Ishikawa (cell line): ENCODE measurements around the gene RIPK4.
A peak's percentile ranks its signal among the peaks of the same experiment; 100 is the strongest.

ENCODE experiments used
- CEBPB ChIP-seq: IDR thresholded peaks from 2 replicates; pipeline ENCODE4 v1.6.1; 2012
- CREB1 ChIP-seq: IDR thresholded peaks from 2 replicates; pipeline ENCODE4 v1.6.1; 2012; ENCODE audit warnings: low read depth
- EGR1 ChIP-seq: IDR thresholded peaks from 2 replicates; pipeline ENCODE4 v1.6.1; 2012
- EP300 ChIP-seq: IDR thresholded peaks from 2 replicates; pipeline ENCODE4 v1.6.1; 2012; ENCODE audit warnings: borderline replicate concordance
- FOXM1 ChIP-seq: IDR thresholded peaks from 2 replicates; pipeline ENCODE4 v1.6.1; 2012; ENCODE audit warnings: low read depth, borderline replicate concordance
- MAX ChIP-seq: IDR thresholded peaks from 2 replicates; pipeline ENCODE4 v1.6.1; 2012
- NFIC ChIP-seq: IDR thresholded peaks from 2 replicates; pipeline ENCODE4 v1.6.1; 2012
- RAD21 ChIP-seq: IDR thresholded peaks from 2 replicates; pipeline ENCODE4 v1.6.1; 2012; ENCODE audit warnings: low read depth
- REST ChIP-seq: IDR thresholded peaks from 2 replicates; pipeline ENCODE4 v1.6.1; 2012; ENCODE audit warnings: low read depth, mild to moderate bottlenecking
- TAF1 ChIP-seq: IDR thresholded peaks from 2 replicates; pipeline ENCODE4 v1.6.1; 2012; ENCODE audit warnings: low read depth, mild to moderate bottlenecking
- TCF12 ChIP-seq: IDR thresholded peaks from 2 replicates; pipeline ENCODE4 v1.6.1; 2012; ENCODE audit warnings: low read depth
- TEAD4 ChIP-seq: IDR thresholded peaks from 2 replicates; pipeline ENCODE4 v1.6.1; 2012
- USF1 ChIP-seq: IDR thresholded peaks from 2 replicates; pipeline ENCODE4 v1.6.1; 2012
- YY1 ChIP-seq: IDR thresholded peaks from 2 replicates; pipeline ENCODE4 v1.6.1; 2012; ENCODE audit warnings: low read depth
- ZBTB7A ChIP-seq: IDR thresholded peaks from 2 replicates; pipeline ENCODE4 v1.6.1; 2012; ENCODE audit warnings: low read depth

The RIPK4 gene

GRCh38 chr21:41777951-41778815 lies 11.3 kb upstream of the RIPK4 start:
- TF ChIP-seq FOXM1 (no peak), RAD21 (peak; percentile 96), MAX (peak; percentile 59), CREB1 (no peak), NFIC (peak; percentile 30; the same call in 1 of the 2 replicates), TAF1 (no peak), ZBTB7A (peak; percentile 47; the same call in 1 of the 2 replicates), REST (no peak), USF1 (no peak)

- TF ChIP-seq TEAD4 = no peak
- TF ChIP-seq EGR1 = no peak
- no peak for TF ChIP-seq MAX
- no peak for TF ChIP-seq USF1
- TF ChIP-seq REST = no peak
- TF ChIP-seq TAF1 = no peak
- TF ChIP-seq ZBTB7A = no peak
- TF ChIP-seq CEBPB = no peak
- no peak for TF ChIP-seq EP300
- no peak for TF ChIP-seq YY1
- no peak for TF ChIP-seq FOXM1
- no peak for TF ChIP-seq TCF12
- no peak for TF ChIP-seq RAD21
- no peak for TF ChIP-seq NFIC
- TF ChIP-seq CREB1 = no peak
These were observed 9.9 kb upstream of the RIPK4 start for GRCh38 chr21:41776778-41777177.

GRCh38 chr21:41775149-41775472 lies 8.3 kb upstream of the RIPK4 start:
- no peak for TF ChIP-seq YY1
- TF ChIP-seq CREB1 = no peak
- TF ChIP-seq EGR1 = no peak
- TF ChIP-seq RAD21 = no peak
- no peak for TF ChIP-seq TAF1
- TF ChIP-seq CEBPB = no peak
- no peak for TF ChIP-seq REST
- no peak for TF ChIP-seq USF1
- TF ChIP-seq TEAD4 = no peak
- no peak for TF ChIP-seq NFIC
- no peak for TF ChIP-seq EP300
- no peak for TF ChIP-seq TCF12
- TF ChIP-seq MAX = no peak
- TF ChIP-seq ZBTB7A = no peak
- no peak for TF ChIP-seq FOXM1
